ENCODE data around the gene OR10A6. TPM values are rescaled to one million over a fixed set of nuclear protein-coding genes. Genes with fewer than 3 reads are reported as not detected.

The OR10A6 gene
- polyA plus RNA-seq, 12 donors: 0.15 TPM; not detected in 11

GRCh38 chr11:7910286-7910788 lies 20.7 kb downstream of the OR10A6 start:
- DNase-seq: no peak

GRCh38 chr11:7909585-7910285 lies 21.3 kb downstream of the OR10A6 start:
- no peak for DNase-seq

- DNase-seq: no peak
Measured at GRCh38 chr11:7907121-7907520, 23.9 kb downstream of the OR10A6 start.

- DNase-seq: no peak
Measured at GRCh38 chr11:7906481-7906880, 24.6 kb downstream of the OR10A6 start.

GRCh38 chr11:7905961-7906429 lies 25.1 kb downstream of the OR10A6 start:
- no peak for DNase-seq

- no peak for DNase-seq
Measured at GRCh38 chr11:7905549-7905948, 25.5 kb downstream of the OR10A6 start.

- DNase-seq: no peak
Measured at GRCh38 chr11:7904917-7905316, 26.2 kb downstream of the OR10A6 start.

GRCh38 chr11:7903940-7904339 lies 27.1 kb downstream of the OR10A6 start:
- no peak for DNase-seq

- no peak for DNase-seq
Measured at GRCh38 chr11:7901319-7901854, 29.7 kb downstream of the OR10A6 start.

GRCh38 chr11:7900686-7901085 lies 30.4 kb downstream of the OR10A6 start:
- no peak for DNase-seq

GRCh38 chr11:7899418-7899817 lies 31.6 kb downstream of the OR10A6 start:
- no peak for DNase-seq

GRCh38 chr11:7898666-7899283 lies 32.3 kb downstream of the OR10A6 start:
- DNase-seq: no peak

GRCh38 chr11:7896009-7896785 lies 34.9 kb downstream of the OR10A6 start:
- DNase-seq: no peak

GRCh38 chr11:7894251-7894650 lies 36.8 kb downstream of the OR10A6 start:
- no peak for DNase-seq

GRCh38 chr11:7893796-7894195 lies 37.3 kb downstream of the OR10A6 start:
- no peak for DNase-seq

GRCh38 chr11:7892840-7893254 lies 38.2 kb downstream of the OR10A6 start:
- peak; percentile 35 for DNase-seq

- DNase-seq: no peak
Measured at GRCh38 chr11:7892059-7892699, 38.9 kb downstream of the OR10A6 start.

- peak; percentile 16 for DNase-seq
Measured at GRCh38 chr11:7890417-7891172, 40.5 kb downstream of the OR10A6 start.

- no peak for DNase-seq
Measured at GRCh38 chr11:7889985-7890384, 41.1 kb downstream of the OR10A6 start.

GRCh38 chr11:7882860-7883259 lies 48.2 kb downstream of the OR10A6 start:
- DNase-seq: no peak

Measured in muscle of arm (tissue), 12 donors.